Activated CD4-positive, alpha-beta T cell treated with anti-CD3 and anti-CD28 coated beads, Interleukin-2, amount 10 ng/mL, durations not matched to agents 24 days and 14 days (primary cell): ENCODE measurements around the gene ADAM8. TPM values are rescaled to one million over a fixed set of nuclear protein-coding genes. Genes with fewer than 3 reads are reported as not detected.
"Not testable (repeated sequence)": the region's sequence is repeated elsewhere in the genome, so short reads cannot be mapped to it uniquely, and the experiment has no call there.

ENCODE experiments used
- DNase-seq: peaks from one replicate; pipeline ENCODE4 v3.0.0; 2022
- H3K27ac Mint-ChIP-seq: one replicate; pipeline ENCODE4 v1.8.0; 2022; ENCODE audit warnings: mild to moderate bottlenecking, mixed read lengths
- H3K27me3 Mint-ChIP-seq: one replicate; pipeline ENCODE4 v1.8.0; 2022; ENCODE audit warnings: mixed read lengths
- H3K36me3 Mint-ChIP-seq: one replicate; pipeline ENCODE4 v1.8.0; 2022; ENCODE audit warnings: low read depth, mild to moderate bottlenecking, mixed read lengths
- H3K4me1 Mint-ChIP-seq: one replicate; pipeline ENCODE4 v1.8.0; 2021; ENCODE audit warnings: mixed read lengths
- H3K4me3 Mint-ChIP-seq: one replicate; pipeline ENCODE4 v1.8.0; 2022; ENCODE audit warnings: mild to moderate bottlenecking, moderate library complexity, mixed read lengths
- H3K9me3 Mint-ChIP-seq: one replicate; pipeline ENCODE4 v1.8.0; 2021; ENCODE audit warnings: mixed read lengths
- intact Hi-C: fragments of 100-400 bp; cut with micrococcal nuclease; formaldehyde crosslinking; loops from one replicate; pipeline ENCODE4 v1.15.1; 2023
- total RNA-seq: library from RNA; stranded (reverse); gene quantifications from 2 replicates; pipeline ENCODE4 v1.2.3, GENCODE V29; 2022

Gene ADAM8
- total RNA-seq, result 143 and 165 TPM in 2 replicates

GRCh38 chr10:133276435-133277201, at the start of gene ADAM8:
ADAM8 (minus strand) TSS chr10:133276868; CDS start chr10:133276817, 51 bp downstream.
- H3K4me1 Mint-ChIP-seq, result peaks cover 29% of the 10 kb centered on the region

GRCh38 chr10:133326223-133326551, 49.5 kb upstream of the ADAM8 start:
- Mint-ChIP-seq H3K4me3 (peak overlapping the region; percentile 10), H3K4me1 (peaks cover 7% of the 10 kb centered on the region), H3K36me3 (no peaks in the 10 kb centered on the region), H3K27me3 (peaks cover 41% of the 10 kb centered on the region), H3K27ac (no peak overlapping the region), H3K9me3 (no peaks in the 10 kb centered on the region)
- DNase-seq, result no peak
- intact Hi-C loops, result loop anchor here (5.0 kb wide), 1 partner anchor 66 kb away; the partner anchor contains the start of gene MTG1

More at GRCh38 chr10:133276435-133277201, at the start of gene ADAM8:
- Mint-ChIP-seq H3K9me3 (no peaks in the 10 kb centered on the region), H3K36me3 (peaks cover 26% of the 10 kb centered on the region), H3K27me3 (no peaks in the 10 kb centered on the region), H3K27ac (peak within 1 kb of the TSS; percentile 93), H3K4me3 (peak within 1 kb of the TSS; percentile 96)
- intact Hi-C loops, result loop anchor here (1.0 to 5.0 kb wide), 2 partner anchors 81 to 132 kb away; partner anchors contain the start of gene FUOM
- DNase-seq, result peak; percentile 93

GRCh38 chr10:133325440-133326222, 49.0 kb upstream of the ADAM8 start:
- Mint-ChIP-seq H3K27ac (no peak overlapping the region), H3K4me3 (peak overlapping the region; percentile 73), H3K9me3 (no peaks in the 10 kb centered on the region), H3K27me3 (peaks cover 36% of the 10 kb centered on the region), H3K36me3 (no peaks in the 10 kb centered on the region), H3K4me1 (peaks cover 7% of the 10 kb centered on the region)
- DNase-seq, result no peak
- intact Hi-C loops, result loop anchor here (5.0 kb wide), 1 partner anchor 67 kb away; the partner anchor contains the start of gene MTG1

- intact Hi-C loops, result loop anchor here (5.0 kb wide), 1 partner anchor 67 kb away; the partner anchor contains the start of gene MTG1
These were observed 48.2 kb upstream of the ADAM8 start for GRCh38 chr10:133324857-133325260.

GRCh38 chr10:133324198-133324792, 47.6 kb upstream of the ADAM8 start:
- peak; percentile 86 for DNase-seq
- H3K4me1 Mint-ChIP-seq, result peaks cover 8% of the 10 kb centered on the region
- no peak overlapping the region for H3K27ac Mint-ChIP-seq
- H3K4me3 Mint-ChIP-seq, result no peak overlapping the region
- peaks cover 36% of the 10 kb centered on the region for H3K27me3 Mint-ChIP-seq
- H3K36me3 Mint-ChIP-seq, result no peaks in the 10 kb centered on the region
- H3K9me3 Mint-ChIP-seq, result no peaks in the 10 kb centered on the region
- intact Hi-C loops, result no loop called here

More at GRCh38 chr10:133324857-133325260, 48.2 kb upstream of the ADAM8 start:
- no peak overlapping the region for H3K27ac Mint-ChIP-seq
- no peaks in the 10 kb centered on the region for H3K36me3 Mint-ChIP-seq
- peaks cover 6% of the 10 kb centered on the region for H3K4me1 Mint-ChIP-seq
- H3K9me3 Mint-ChIP-seq, result no peaks in the 10 kb centered on the region
- no peak overlapping the region for H3K4me3 Mint-ChIP-seq
- DNase-seq, result no peak
- H3K27me3 Mint-ChIP-seq, result peaks cover 37% of the 10 kb centered on the region

GRCh38 chr10:133322064-133322709, 45.5 kb upstream of the ADAM8 start:
- H3K4me3 Mint-ChIP-seq, H3K9me3 Mint-ChIP-seq, DNase-seq, intact Hi-C loops, H3K27ac Mint-ChIP-seq, H3K36me3 Mint-ChIP-seq, H3K4me1 Mint-ChIP-seq: not testable (repeated sequence)
- H3K27me3 Mint-ChIP-seq, result peaks cover 23% of the 10 kb centered on the region

- DNase-seq, H3K36me3 Mint-ChIP-seq, H3K4me3 Mint-ChIP-seq, intact Hi-C loops, H3K27ac Mint-ChIP-seq, H3K9me3 Mint-ChIP-seq: not testable (repeated sequence)
- Mint-ChIP-seq H3K27me3 (peaks cover 13% of the 10 kb centered on the region), H3K4me1 (peaks cover 10% of the 10 kb centered on the region)
These were observed 44.3 kb upstream of the ADAM8 start for GRCh38 chr10:133320852-133321422.

- peaks cover 6% of the 10 kb centered on the region for H3K9me3 Mint-ChIP-seq
- DNase-seq, result peak; percentile 93
- intact Hi-C loops, result loop anchor here (2.0 kb wide), 1 partner anchor 174 kb away; no protein-coding TSS in a partner anchor
- peak overlapping the region; percentile 78 for H3K4me3 Mint-ChIP-seq
- peaks cover 9% of the 10 kb centered on the region for H3K27me3 Mint-ChIP-seq
- no peaks in the 10 kb centered on the region for H3K36me3 Mint-ChIP-seq
- H3K4me1 Mint-ChIP-seq, result peaks cover 11% of the 10 kb centered on the region
- no peak overlapping the region for H3K27ac Mint-ChIP-seq
These were observed 41.9 kb upstream of the ADAM8 start for GRCh38 chr10:133318494-133319127.

GRCh38 chr10:133316732-133317131, 40.1 kb upstream of the ADAM8 start:
- Mint-ChIP-seq H3K36me3 (peaks cover 6% of the 10 kb centered on the region), H3K27me3 (peaks cover 9% of the 10 kb centered on the region), H3K27ac (no peak overlapping the region), H3K4me1 (peaks cover 11% of the 10 kb centered on the region), H3K4me3 (no peak overlapping the region), H3K9me3 (peaks cover 6% of the 10 kb centered on the region)
- no peak for DNase-seq
- intact Hi-C loops, result no loop called here

- Mint-ChIP-seq H3K27ac (no peak overlapping the region), H3K4me1 (peaks cover 11% of the 10 kb centered on the region), H3K4me3 (no peak overlapping the region), H3K36me3 (peaks cover 9% of the 10 kb centered on the region), H3K9me3 (peaks cover 6% of the 10 kb centered on the region), H3K27me3 (peaks cover 9% of the 10 kb centered on the region)
- intact Hi-C loops, result no loop called here
- no peak for DNase-seq
These were observed 39.6 kb upstream of the ADAM8 start for GRCh38 chr10:133316266-133316665.

GRCh38 chr10:133315847-133316246, 39.2 kb upstream of the ADAM8 start:
- no peak overlapping the region for H3K27ac Mint-ChIP-seq
- intact Hi-C loops, result no loop called here
- H3K27me3 Mint-ChIP-seq, result peaks cover 9% of the 10 kb centered on the region
- no peak overlapping the region for H3K4me3 Mint-ChIP-seq
- H3K9me3 Mint-ChIP-seq, result peaks cover 6% of the 10 kb centered on the region
- H3K4me1 Mint-ChIP-seq, result peaks cover 11% of the 10 kb centered on the region
- H3K36me3 Mint-ChIP-seq, result peaks cover 10% of the 10 kb centered on the region
- no peak for DNase-seq

- H3K27me3 Mint-ChIP-seq, result peaks cover 5% of the 10 kb centered on the region
- DNase-seq, result no peak
- no peak overlapping the region for H3K27ac Mint-ChIP-seq
- peaks cover 11% of the 10 kb centered on the region for H3K4me1 Mint-ChIP-seq
- H3K36me3 Mint-ChIP-seq, result peaks cover 14% of the 10 kb centered on the region
- peaks cover 6% of the 10 kb centered on the region for H3K9me3 Mint-ChIP-seq
- H3K4me3 Mint-ChIP-seq, result no peak overlapping the region
- intact Hi-C loops, result no loop called here
These were observed 38.2 kb upstream of the ADAM8 start for GRCh38 chr10:133314911-133315310.

- no peak for DNase-seq
- H3K9me3 Mint-ChIP-seq, result peaks cover 6% of the 10 kb centered on the region
These were observed 36.5 kb upstream of the ADAM8 start for GRCh38 chr10:133313192-133313591.

More at GRCh38 chr10:133313192-133313591, 36.5 kb upstream of the ADAM8 start:
- Mint-ChIP-seq H3K27me3 (no peaks in the 10 kb centered on the region), H3K36me3 (peaks cover 17% of the 10 kb centered on the region), H3K27ac (no peak overlapping the region), H3K4me3 (no peak overlapping the region), H3K4me1 (peaks cover 6% of the 10 kb centered on the region)
- intact Hi-C loops, result no loop called here
